Measurements from ENCODE around the gene TWF2.

The TWF2 gene

GRCh38 chr3:52237657-52238172 lies 1.2 kb downstream of the TWF2 start:
- no peak for DNase-seq (ENCODE audit: low read depth in 2 of 2)

- DNase-seq (ENCODE audit: low read depth in 2 of 2): no peak
Measured at GRCh38 chr3:52237006-52237656, 1.8 kb downstream of the TWF2 start.

- no peak for DNase-seq (ENCODE audit: low read depth in 2 of 2)
Measured at GRCh38 chr3:52236424-52236886, 2.5 kb downstream of the TWF2 start.

- DNase-seq (ENCODE audit: low read depth in 2 of 2): no peak
Measured at GRCh38 chr3:52234516-52235447, 4.2 kb downstream of the TWF2 start.

- no peak for DNase-seq (ENCODE audit: low read depth in 2 of 2)
Measured at GRCh38 chr3:52233968-52234367, 5.0 kb downstream of the TWF2 start.

GRCh38 chr3:52233108-52233591 lies 5.8 kb downstream of the TWF2 start:
- no peak for DNase-seq (ENCODE audit: low read depth in 2 of 2)

- DNase-seq (ENCODE audit: low read depth in 2 of 2): no peak
Measured at GRCh38 chr3:52232279-52233107, 6.5 kb downstream of the TWF2 start.

- DNase-seq (ENCODE audit: low read depth in 2 of 2): peak; percentile 67 to 85
Measured at GRCh38 chr3:52231502-52232278, 7.3 kb downstream of the TWF2 start.

- no peak for DNase-seq (ENCODE audit: low read depth in 2 of 2)
Measured at GRCh38 chr3:52230889-52231499, 8.0 kb downstream of the TWF2 start.

- no peak for DNase-seq (ENCODE audit: low read depth in 2 of 2)
Measured at GRCh38 chr3:52230461-52230860, 8.5 kb downstream of the TWF2 start.

GRCh38 chr3:52229656-52230055 lies 9.3 kb downstream of the TWF2 start:
- DNase-seq (ENCODE audit: low read depth in 2 of 2): no peak

- DNase-seq (ENCODE audit: low read depth in 2 of 2): no peak
Measured at GRCh38 chr3:52228751-52229291, 10.1 kb downstream of the TWF2 start.

GRCh38 chr3:52228266-52228665 lies 10.7 kb downstream of the TWF2 start:
- no peak for DNase-seq (ENCODE audit: low read depth in 2 of 2)

- no peak for DNase-seq (ENCODE audit: low read depth in 2 of 2)
Measured at GRCh38 chr3:52227766-52228165, 11.2 kb downstream of the TWF2 start.

- DNase-seq (ENCODE audit: low read depth in 2 of 2): no peak
Measured at GRCh38 chr3:52227117-52227516, 11.8 kb downstream of the TWF2 start.

GRCh38 chr3:52226229-52226817 lies 12.6 kb downstream of the TWF2 start:
- no peak for DNase-seq (ENCODE audit: low read depth in 2 of 2)

- DNase-seq (ENCODE audit: low read depth in 2 of 2): no peak
Measured at GRCh38 chr3:52225452-52226228, 13.3 kb downstream of the TWF2 start, which contains the start of gene TLR9. TLR9 (minus strand) TSS chr3:52225645; CDS start chr3:52225529, 116 bp downstream.

GRCh38 chr3:52223449-52224408 lies 15.2 kb downstream of the TWF2 start:
- DNase-seq (ENCODE audit: low read depth in 2 of 2): no peak

All from stimulated activated CD8-positive, alpha-beta memory T cell treated with anti-CD3 and anti-CD28 coated beads, Interleukin-7, amount 100 ng/mL, for 1 hour (primary cell).